ENCODE data around the gene MEIS1. TPM values are rescaled to one million over a fixed set of nuclear protein-coding genes. Genes with fewer than 3 reads are reported as not detected.

The MEIS1 gene
- total and polyA plus RNA-seq, 7 experiments from 2014 or later = 0.05 to 5.6 (median 0.56) TPM; not detected in 4

DNA sequence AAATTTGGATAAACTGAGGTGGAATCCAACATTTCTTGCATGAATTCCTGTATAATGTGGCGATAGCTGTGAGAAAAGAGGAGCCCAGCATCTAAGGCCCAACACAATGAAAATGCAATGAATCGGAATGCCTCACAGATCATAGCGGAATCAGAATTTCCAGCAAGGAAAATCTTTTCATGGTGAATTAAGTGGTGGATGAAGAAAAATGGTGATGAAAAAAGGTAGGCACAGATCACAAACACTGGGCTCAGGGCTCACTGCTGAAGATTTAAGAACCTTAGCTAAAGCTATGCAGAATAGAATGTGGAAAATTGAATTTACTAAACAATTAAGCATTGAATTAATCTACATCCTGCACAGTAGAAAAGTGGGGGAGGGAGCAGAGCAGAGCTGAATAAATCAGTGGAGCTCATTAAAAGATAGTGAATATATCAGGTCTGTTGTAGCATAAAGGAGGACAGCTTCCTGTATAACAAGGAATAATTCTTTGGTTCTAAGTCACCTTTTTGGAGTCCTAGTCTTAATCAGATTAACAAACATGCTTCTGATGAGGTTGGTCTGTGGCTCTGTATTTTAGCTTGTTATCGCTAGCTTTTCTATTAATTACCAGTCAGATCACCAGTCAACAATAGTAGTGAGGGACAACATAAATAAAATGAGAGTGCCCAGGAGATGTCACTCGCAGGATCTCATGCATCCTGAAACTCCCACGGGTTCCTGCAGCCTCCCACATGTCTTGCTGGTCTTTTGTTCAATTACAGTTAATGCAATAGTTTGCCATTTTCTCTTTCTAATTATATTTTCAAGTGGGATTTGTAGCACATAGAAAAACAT is 27.0 kb downstream of the MEIS1 start:
- no peak for DNase-seq
- no peak overlapping the region for H3K27ac ChIP-seq (ENCODE audit: low read depth, low read length)
- H3K27me3 Mint-ChIP-seq = peaks cover 0 to 19% (median 11%) of the 10 kb centered on the region in 5 donors
- no peak overlapping the region for H3K27ac Mint-ChIP-seq
- intact Hi-C loops (cut with micrococcal nuclease) = no loop called here
- POLR2A ChIA-PET = no interaction called here
- no peaks in the 10 kb centered on the region for H3K9me3 ChIP-seq (ENCODE audit: control insufficient read depth in 2 of 3, low read length in 3 of 3)
- ATAC-seq = no peak
- CTCF ChIA-PET = no interaction called here
- H3K4me3 Mint-ChIP-seq = no peak overlapping the region
- no peaks in the 10 kb centered on the region for H3K36me3 ChIP-seq (ENCODE audit: control insufficient read depth in 2 of 3, insufficient read depth in 3 of 3, low read length in 3 of 3)
- no peaks in the 10 kb centered on the region for H3K4me1 ChIP-seq (ENCODE audit: control insufficient read depth in 2 of 2, insufficient read depth in 2 of 2, low read length in 2 of 2)
- no peaks in the 10 kb centered on the region for H3K27me3 ChIP-seq (ENCODE audit: control insufficient read depth in 2 of 2, insufficient read depth in 2 of 2, low read length in 2 of 2)
- peaks cover 0 to 9% (median 0%) of the 10 kb centered on the region in 11 donors for H3K9me3 Mint-ChIP-seq
- no peaks in the 10 kb centered on the region for H3K36me3 Mint-ChIP-seq
- no peaks in the 10 kb centered on the region for H3K4me1 Mint-ChIP-seq
- no peak overlapping the region for H3K4me3 ChIP-seq (ENCODE audit: low read length)

DNA sequence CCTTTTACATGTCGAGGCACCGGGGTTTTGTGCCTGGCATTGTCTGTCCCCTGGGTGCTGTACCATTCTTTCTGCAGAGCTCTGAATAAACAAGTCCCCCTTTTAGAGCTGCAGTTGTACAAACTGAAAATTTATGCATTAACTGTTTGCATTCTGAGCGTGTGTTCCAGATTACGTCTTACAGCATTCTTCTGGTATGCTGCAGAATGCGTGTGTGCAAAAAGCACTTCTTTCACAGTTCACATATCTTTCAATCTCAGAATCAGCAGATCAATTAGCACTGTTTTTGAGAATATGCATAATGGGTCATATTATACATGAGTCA is 27.5 kb downstream of the MEIS1 start:
- no peak overlapping the region for H3K27ac Mint-ChIP-seq
- H3K9me3 Mint-ChIP-seq = peaks cover 0 to 9% (median 0%) of the 10 kb centered on the region in 11 donors
- H3K27me3 ChIP-seq (ENCODE audit: control insufficient read depth in 2 of 2, insufficient read depth in 2 of 2, low read length in 2 of 2) = no peaks in the 10 kb centered on the region
- H3K4me3 Mint-ChIP-seq = no peak overlapping the region
- no peaks in the 10 kb centered on the region for H3K36me3 Mint-ChIP-seq
- DNase-seq = no peak
- POLR2A ChIA-PET = no interaction called here
- no peaks in the 10 kb centered on the region for H3K36me3 ChIP-seq (ENCODE audit: control insufficient read depth in 2 of 3, insufficient read depth in 3 of 3, low read length in 3 of 3)
- H3K4me3 ChIP-seq (ENCODE audit: low read length) = no peak overlapping the region
- intact Hi-C loops (cut with micrococcal nuclease) = no loop called here
- H3K27ac ChIP-seq (ENCODE audit: low read depth, low read length) = no peak overlapping the region
- no peaks in the 10 kb centered on the region for H3K4me1 Mint-ChIP-seq
- H3K4me1 ChIP-seq (ENCODE audit: control insufficient read depth in 2 of 2, insufficient read depth in 2 of 2, low read length in 2 of 2) = no peaks in the 10 kb centered on the region
- no peak for ATAC-seq
- peaks cover 0 to 19% (median 12%) of the 10 kb centered on the region in 5 donors for H3K27me3 Mint-ChIP-seq
- CTCF ChIA-PET = no interaction called here
- no peaks in the 10 kb centered on the region for H3K9me3 ChIP-seq (ENCODE audit: control insufficient read depth in 2 of 3, low read length in 3 of 3)

DNA sequence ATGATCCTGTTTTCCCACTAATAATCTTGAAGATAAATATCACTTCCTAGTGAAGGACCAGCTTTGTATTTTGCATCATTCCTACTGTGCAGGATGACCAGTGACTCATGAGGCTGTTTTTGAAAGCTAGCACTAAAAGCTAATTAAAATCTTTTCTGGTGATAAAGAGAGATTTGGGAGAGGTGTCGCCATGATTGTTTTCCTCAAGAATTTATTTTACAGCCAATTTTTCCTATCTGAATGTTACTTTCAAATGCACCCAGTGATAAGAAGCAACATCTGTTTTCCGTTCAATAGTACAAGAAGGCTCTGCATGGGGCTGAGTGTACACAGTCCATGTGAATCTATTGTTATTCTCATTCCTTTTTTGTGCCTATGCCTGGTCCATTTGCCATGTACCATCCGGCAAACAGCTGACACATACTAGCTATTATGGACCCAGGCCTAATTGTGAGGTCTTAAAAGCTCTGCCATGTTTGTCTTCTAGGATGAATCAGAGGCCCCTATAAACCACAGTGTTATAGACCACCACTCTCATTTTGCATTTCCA is 28.4 kb downstream of the MEIS1 start:
- no peaks in the 10 kb centered on the region for H3K36me3 Mint-ChIP-seq
- no peak overlapping the region for H3K4me3 ChIP-seq (ENCODE audit: low read length)
- DNase-seq (no peak), ATAC-seq (no peak)
- H3K27me3 Mint-ChIP-seq = peaks cover 0 to 19% (median 14%) of the 10 kb centered on the region in 5 donors
- H3K36me3 ChIP-seq (ENCODE audit: control insufficient read depth in 2 of 3, insufficient read depth in 3 of 3, low read length in 3 of 3) = no peaks in the 10 kb centered on the region
- no peaks in the 10 kb centered on the region for H3K4me1 ChIP-seq (ENCODE audit: control insufficient read depth in 2 of 2, insufficient read depth in 2 of 2, low read length in 2 of 2)
- no peak overlapping the region for H3K4me3 Mint-ChIP-seq
- no peaks in the 10 kb centered on the region for H3K4me1 Mint-ChIP-seq
- ChIA-PET CTCF (no interaction called here), POLR2A (no interaction called here)
- peaks cover 0 to 9% (median 0%) of the 10 kb centered on the region in 11 donors for H3K9me3 Mint-ChIP-seq
- intact Hi-C loops (cut with micrococcal nuclease) = no loop called here
- no peak overlapping the region for H3K27ac Mint-ChIP-seq
- no peaks in the 10 kb centered on the region for H3K9me3 ChIP-seq (ENCODE audit: control insufficient read depth in 2 of 3, low read length in 3 of 3)
- H3K27me3 ChIP-seq (ENCODE audit: control insufficient read depth in 2 of 2, insufficient read depth in 2 of 2, low read length in 2 of 2) = no peaks in the 10 kb centered on the region
- H3K27ac ChIP-seq (ENCODE audit: low read depth, low read length) = no peak overlapping the region

DNA sequence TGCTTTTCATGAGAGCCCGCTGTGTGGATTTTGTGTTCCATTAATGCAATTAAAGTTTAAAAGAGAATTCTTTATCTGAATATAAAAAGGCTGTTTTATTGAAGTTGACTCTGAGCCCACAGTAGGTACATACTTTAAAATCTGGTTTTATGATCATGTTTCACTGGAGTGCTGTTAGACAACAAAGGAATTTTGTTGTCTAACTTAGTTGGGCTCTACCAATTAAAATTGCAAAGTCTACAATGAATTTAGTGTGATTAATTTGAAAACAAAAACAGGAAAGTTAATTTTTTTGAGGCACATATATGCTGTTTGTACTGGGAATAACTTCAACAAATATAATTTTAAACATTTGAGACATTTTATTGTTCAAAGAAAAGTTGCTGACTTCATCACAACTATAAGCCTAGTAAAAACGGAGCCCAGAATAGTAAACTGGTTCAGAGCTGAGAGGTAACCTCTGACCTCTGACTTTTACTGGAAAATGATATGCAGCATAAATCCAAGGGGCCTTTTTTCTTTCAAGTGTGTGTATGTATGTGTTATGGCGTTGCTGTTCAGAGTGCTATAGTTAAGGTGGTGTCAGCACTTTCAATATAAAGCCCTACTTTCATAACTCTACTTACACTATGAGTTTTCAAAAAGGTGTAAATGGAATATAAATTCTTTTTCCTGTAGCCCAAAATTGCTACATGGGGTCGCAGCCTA is 30.2 kb downstream of the MEIS1 start:
- Histone ChIP-seq H3K4me3 (ENCODE audit: low read length) (no peak overlapping the region), H3K27ac (ENCODE audit: low read depth, low read length) (no peak overlapping the region), H3K36me3 (ENCODE audit: control insufficient read depth in 2 of 3, insufficient read depth in 3 of 3, low read length in 3 of 3) (no peaks in the 10 kb centered on the region), H3K9me3 (ENCODE audit: control insufficient read depth in 2 of 3, low read length in 3 of 3) (no peaks in the 10 kb centered on the region), H3K27me3 (ENCODE audit: control insufficient read depth in 2 of 2, insufficient read depth in 2 of 2, low read length in 2 of 2) (no peaks in the 10 kb centered on the region), H3K4me1 (ENCODE audit: control insufficient read depth in 2 of 2, insufficient read depth in 2 of 2, low read length in 2 of 2) (no peaks in the 10 kb centered on the region)
- peaks cover 0 to 1% (median 0%) of the 10 kb centered on the region in 11 donors for H3K9me3 Mint-ChIP-seq
- CTCF ChIA-PET = interaction anchor here (0.6 kb wide), 1 partner anchor 1365 kb away, joined by 3 read pairs; no protein-coding TSS in a partner anchor
- no peaks in the 10 kb centered on the region for H3K4me1 Mint-ChIP-seq
- no peaks in the 10 kb centered on the region for H3K36me3 Mint-ChIP-seq
- no peak overlapping the region for H3K27ac Mint-ChIP-seq
- no peak for DNase-seq
- no peak for ATAC-seq
- no peak overlapping the region for H3K4me3 Mint-ChIP-seq
- H3K27me3 Mint-ChIP-seq = peaks cover 0 to 12% (median 6%) of the 10 kb centered on the region in 5 donors
- intact Hi-C loops (cut with micrococcal nuclease) = no loop called here
- POLR2A ChIA-PET = no interaction called here

DNA sequence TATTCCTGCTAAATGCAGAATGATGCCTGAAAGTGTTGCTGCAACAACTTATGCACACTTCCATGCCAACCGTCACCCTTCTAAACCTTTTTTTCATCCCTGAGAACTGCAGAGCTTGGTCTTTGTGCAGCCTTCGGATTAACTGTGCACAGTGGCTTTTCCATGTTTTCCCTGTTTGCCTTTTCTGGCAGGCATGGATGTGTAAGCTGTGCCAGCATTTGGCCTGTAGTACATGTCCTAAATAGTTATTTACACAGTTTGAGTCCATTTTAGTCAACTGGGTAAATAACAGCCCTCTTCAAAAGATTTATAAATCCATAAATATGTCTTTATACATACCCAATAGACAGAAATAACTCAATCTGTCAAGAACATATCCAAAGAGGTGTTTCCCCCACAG is 31.5 kb downstream of the MEIS1 start:
- H3K4me3 ChIP-seq (ENCODE audit: low read length) = no peak overlapping the region
- no peaks in the 10 kb centered on the region for H3K27me3 ChIP-seq (ENCODE audit: control insufficient read depth in 2 of 2, insufficient read depth in 2 of 2, low read length in 2 of 2)
- ChIA-PET POLR2A (no interaction called here), CTCF (no interaction called here)
- no peak overlapping the region for H3K4me3 Mint-ChIP-seq
- no peaks in the 10 kb centered on the region for H3K4me1 Mint-ChIP-seq
- no peaks in the 10 kb centered on the region for H3K9me3 ChIP-seq (ENCODE audit: control insufficient read depth in 2 of 3, low read length in 3 of 3)
- H3K27ac Mint-ChIP-seq = no peak overlapping the region
- DNase-seq = no peak
- H3K36me3 Mint-ChIP-seq = no peaks in the 10 kb centered on the region
- H3K27ac ChIP-seq (ENCODE audit: low read depth, low read length) = no peak overlapping the region
- H3K4me1 ChIP-seq (ENCODE audit: control insufficient read depth in 2 of 2, insufficient read depth in 2 of 2, low read length in 2 of 2) = no peaks in the 10 kb centered on the region
- H3K36me3 ChIP-seq (ENCODE audit: control insufficient read depth in 2 of 3, insufficient read depth in 3 of 3, low read length in 3 of 3) = no peaks in the 10 kb centered on the region
- peaks cover 0 to 12% (median 5%) of the 10 kb centered on the region in 5 donors for H3K27me3 Mint-ChIP-seq
- peaks cover 0 to 1% (median 0%) of the 10 kb centered on the region in 11 donors for H3K9me3 Mint-ChIP-seq
- ATAC-seq = no peak
- intact Hi-C loops (cut with micrococcal nuclease) = no loop called here

DNA sequence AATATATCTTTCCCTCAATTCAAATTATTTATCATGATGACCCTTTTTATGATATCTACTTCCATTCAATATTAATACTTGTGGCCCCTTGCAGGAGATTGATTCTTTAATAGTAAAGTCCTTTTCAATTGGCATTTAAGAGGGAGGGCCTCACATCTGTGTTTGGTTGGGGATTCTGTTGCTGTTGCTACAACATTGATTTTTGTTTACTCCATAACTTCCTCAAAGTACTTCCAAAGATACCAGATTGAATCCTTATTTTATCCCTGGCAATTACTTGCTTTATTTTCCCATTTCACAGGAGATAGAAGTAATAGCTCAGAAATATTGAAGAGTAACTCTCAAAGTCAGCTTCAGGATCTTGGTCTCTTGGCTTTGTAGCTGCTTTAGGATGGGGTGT is 32.8 kb downstream of the MEIS1 start:
- ChIA-PET POLR2A (no interaction called here), CTCF (no interaction called here)
- no peaks in the 10 kb centered on the region for H3K4me1 ChIP-seq (ENCODE audit: control insufficient read depth in 2 of 2, insufficient read depth in 2 of 2, low read length in 2 of 2)
- peaks cover 0 to 12% (median 5%) of the 10 kb centered on the region in 5 donors for H3K27me3 Mint-ChIP-seq
- no peaks in the 10 kb centered on the region for H3K27me3 ChIP-seq (ENCODE audit: control insufficient read depth in 2 of 2, insufficient read depth in 2 of 2, low read length in 2 of 2)
- H3K27ac ChIP-seq (ENCODE audit: low read depth, low read length) = no peak overlapping the region
- DNase-seq (no peak), ATAC-seq (no peak)
- no peaks in the 10 kb centered on the region for H3K36me3 Mint-ChIP-seq
- no peak overlapping the region for H3K27ac Mint-ChIP-seq
- H3K36me3 ChIP-seq (ENCODE audit: control insufficient read depth in 2 of 3, insufficient read depth in 3 of 3, low read length in 3 of 3) = no peaks in the 10 kb centered on the region
- no peaks in the 10 kb centered on the region for H3K9me3 ChIP-seq (ENCODE audit: control insufficient read depth in 2 of 3, low read length in 3 of 3)
- H3K4me1 Mint-ChIP-seq = no peaks in the 10 kb centered on the region
- no peaks in the 10 kb centered on the region for H3K9me3 Mint-ChIP-seq
- H3K4me3 Mint-ChIP-seq = no peak overlapping the region
- intact Hi-C loops (cut with micrococcal nuclease) = no loop called here
- no peak overlapping the region for H3K4me3 ChIP-seq (ENCODE audit: low read length)

Data from naive thymus-derived CD4-positive, alpha-beta T cell (primary cell).